ENCODE results near the gene LY6G5C. TPM values are rescaled to one million over a fixed set of nuclear protein-coding genes. Genes with fewer than 3 reads are reported as not detected.

The LY6G5C gene
- total and polyA plus RNA-seq, 10 donors = 3.3 to 7.9 (median 5.2) TPM

- Histone ChIP-seq H3K27ac (peak overlapping the region in 2 of 8 donors; percentile 28 to 53), H3K36me3 (peaks cover 0 to 100% (median 90%) of the 10 kb centered on the region in 6 donors), H3K4me1 (peaks cover 0 to 14% (median 9%) of the 10 kb centered on the region in 6 donors), H3K4me3 (no peak overlapping the region), H3K27me3 (replicated peaks in 1 of 7) (no peaks in the 10 kb centered on the region), H3K9me3 (no peaks in the 10 kb centered on the region)
- DNase-seq = no peak
- WGBS, 5 donors = 78 to 83% (median 82%) methylated on average over 9 to 11 of the region's 11 CpGs
- TF ChIP-seq POLR2AphosphoS5 (IDR thresholded peaks at IDR 0.05) = peak in 2 of 3 donors; percentile 25 to 29
- peak in 3 of 11 experiments; percentile 5 to 42 (median 13) for TF ChIP-seq CTCF (IDR thresholded peaks at IDR 0.05 in 8 of 11, conservative IDR thresholded peaks at IDR 0.05 in 3 of 11)
- no peak for TF ChIP-seq POLR2A (IDR thresholded peaks at IDR 0.05)
- intact Hi-C loops (cut with DNase I; ENCODE audit: low total_unique reads) = no loop called here
Measured at GRCh38 chr6:31689249-31690110, 8.6 kb upstream of the LY6G5C start.

GRCh38 chr6:31687860-31688693 lies 7.2 kb upstream of the LY6G5C start:
- no peak overlapping the region for H3K4me3 ChIP-seq
- intact Hi-C loops (cut with DNase I; ENCODE audit: low total_unique reads) = no loop called here
- no peaks in the 10 kb centered on the region for H3K27me3 ChIP-seq (replicated peaks in 1 of 7)
- WGBS, 5 donors = 80 to 91% (median 90%) methylated on average over 14 of the region's 14 CpGs
- TF ChIP-seq POLR2AphosphoS5 (IDR thresholded peaks at IDR 0.05) (peak in 1 of 3 donors; percentile 1), CTCF (IDR thresholded peaks at IDR 0.05 in 8 of 11, conservative IDR thresholded peaks at IDR 0.05 in 3 of 11) (no peak)
- DNase-seq = no peak
- H3K36me3 ChIP-seq = peaks cover 0 to 94% (median 79%) of the 10 kb centered on the region in 6 donors
- H3K27ac ChIP-seq = peak overlapping the region in 1 of 8 donors; percentile 3
- H3K9me3 ChIP-seq = no peaks in the 10 kb centered on the region
- peaks cover 0 to 22% (median 12%) of the 10 kb centered on the region in 6 donors for H3K4me1 ChIP-seq

DNA sequence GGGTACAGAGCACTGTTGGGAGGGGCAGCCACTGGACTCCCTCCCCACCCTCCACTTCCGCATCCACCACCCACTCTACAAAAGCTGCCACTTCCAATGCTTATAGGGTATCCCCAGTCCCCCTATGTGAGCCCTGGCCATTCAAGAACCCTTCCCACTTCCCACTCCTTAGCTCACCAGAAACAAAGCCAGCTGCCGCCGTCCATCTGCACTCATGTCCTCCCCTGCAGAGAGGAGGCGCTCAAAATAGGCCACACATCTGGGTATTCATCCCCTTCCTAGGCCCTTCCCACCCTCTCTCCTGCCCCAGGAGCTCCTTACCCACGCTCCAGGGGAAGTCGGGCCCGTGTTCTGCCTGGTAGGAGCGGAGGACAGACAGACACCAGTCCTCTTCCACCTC lies 6.5 kb upstream of the LY6G5C start:
- no peaks in the 10 kb centered on the region for H3K9me3 ChIP-seq
- WGBS, 5 donors = 86 to 94% (median 92%) methylated on average over 8 of the region's 8 CpGs
- DNase-seq = no peak
- H3K4me1 ChIP-seq = peaks cover 0 to 29% (median 15%) of the 10 kb centered on the region in 6 donors
- intact Hi-C loops (cut with DNase I; ENCODE audit: low total_unique reads) = no loop called here
- no peaks in the 10 kb centered on the region for H3K27me3 ChIP-seq (replicated peaks in 1 of 7)
- no peak overlapping the region for H3K4me3 ChIP-seq
- peaks cover 0 to 86% (median 72%) of the 10 kb centered on the region in 6 donors for H3K36me3 ChIP-seq
- peak overlapping the region in 1 of 8 donors; percentile 3 for H3K27ac ChIP-seq
- TF ChIP-seq POLR2AphosphoS5 (IDR thresholded peaks at IDR 0.05) (peak in 2 of 3 donors; percentile 1 to 15), POLR2A (IDR thresholded peaks at IDR 0.05) (no peak), CTCF (IDR thresholded peaks at IDR 0.05 in 8 of 11, conservative IDR thresholded peaks at IDR 0.05 in 3 of 11) (no peak)

All from spleen (tissue), 11 donors.